GM06990 (cell line): Measurements from ENCODE around the gene STUM.
"Not testable (repeated sequence)": the region's sequence is repeated elsewhere in the genome, so short reads cannot be mapped to it uniquely, and the experiment has no call there.

Experiments
- DNase-seq: peaks from one replicate; pipeline ENCODE4 v3.0.0-alpha.2; 2011; ENCODE audit not compliant: insufficient read length; ENCODE audit errors: extremely low read depth
- H3K27me3 ChIP-seq: replicated peaks from 2 replicates; pipeline ENCODE4 v1.6.0; 2011; ENCODE audit warnings: low read length; ENCODE audit not compliant: control insufficient read depth, insufficient read depth
- H3K36me3 ChIP-seq: 2 replicates; pipeline ENCODE4 v1.5.1; 2011; ENCODE audit warnings: low read length; ENCODE audit not compliant: control insufficient read depth, insufficient read depth
- H3K4me3 ChIP-seq: replicated peaks from 2 replicates; pipeline ENCODE4 v1.5.1; 2011; ENCODE audit warnings: low read depth, mild to moderate bottlenecking, control low read depth, low read length
- CTCF ChIP-seq: IDR thresholded peaks from 2 replicates; pipeline ENCODE4 v1.5.1; 2011; ENCODE audit warnings: low read length, control low read depth, mild to moderate bottlenecking, inconsistent platforms; ENCODE audit not compliant: insufficient read depth, poor library complexity, severe bottlenecking

STUM gene

GRCh38 chr1:226638608-226639007 is 90.0 kb downstream of the STUM start:
- DNase-seq, result no peak
- H3K4me3 ChIP-seq, result no peak overlapping the region
- no peak for TF ChIP-seq CTCF
- no peaks in the 10 kb centered on the region for H3K27me3 ChIP-seq
- H3K36me3 ChIP-seq, result peaks cover 31% of the 10 kb centered on the region

- H3K36me3 ChIP-seq, result peaks cover 30% of the 10 kb centered on the region
- not testable (repeated sequence) for H3K27me3 ChIP-seq, DNase-seq, H3K4me3 ChIP-seq
Measured at GRCh38 chr1:226639206-226639605, 90.6 kb downstream of the STUM start.

- no peak overlapping the region for H3K4me3 ChIP-seq
- H3K27me3 ChIP-seq, result no peaks in the 10 kb centered on the region
- H3K36me3 ChIP-seq, result peaks cover 27% of the 10 kb centered on the region
- DNase-seq, result no peak
- no peak for TF ChIP-seq CTCF
Measured at GRCh38 chr1:226639631-226640061, 91.1 kb downstream of the STUM start.

GRCh38 chr1:226640321-226641136 is 92.0 kb downstream of the STUM start:
- no peak for TF ChIP-seq CTCF
- peaks cover 31% of the 10 kb centered on the region for H3K36me3 ChIP-seq
- no peaks in the 10 kb centered on the region for H3K27me3 ChIP-seq
- no peak for DNase-seq
- no peak overlapping the region for H3K4me3 ChIP-seq

- DNase-seq, result no peak
- Histone ChIP-seq H3K36me3 (peaks cover 35% of the 10 kb centered on the region), H3K27me3 (no peaks in the 10 kb centered on the region), H3K4me3 (no peak overlapping the region)
- no peak for TF ChIP-seq CTCF
Measured at GRCh38 chr1:226641671-226642231, 93.2 kb downstream of the STUM start.

GRCh38 chr1:226642421-226642820 is 93.9 kb downstream of the STUM start:
- DNase-seq, result no peak
- TF ChIP-seq CTCF, result no peak
- Histone ChIP-seq H3K36me3 (peaks cover 36% of the 10 kb centered on the region), H3K27me3 (no peaks in the 10 kb centered on the region), H3K4me3 (no peak overlapping the region)
